Fibroblast of pulmonary artery (primary cell): ENCODE data around the gene GLS.
"Not testable (repeated sequence)": the region's sequence is repeated elsewhere in the genome, so short reads cannot be mapped to it uniquely, and the experiment has no call there.

ENCODE experiments used
- DNase-seq: peaks from one replicate; pipeline ENCODE4 v3.0.0-alpha.2; 2010; ENCODE audit warnings: low read depth
- H3K4me3 ChIP-seq: replicated peaks from 2 replicates; pipeline ENCODE4 v1.5.1; 2011; ENCODE audit warnings: low read depth, mild to moderate bottlenecking, control low read depth, low read length, moderate library complexity
- CTCF ChIP-seq: IDR thresholded peaks from 2 replicates; pipeline ENCODE4 v1.5.1; 2011; ENCODE audit warnings: mild to moderate bottlenecking, control low read depth, low read length, inconsistent platforms; ENCODE audit errors: missing control alignments

GLS gene

DNA sequence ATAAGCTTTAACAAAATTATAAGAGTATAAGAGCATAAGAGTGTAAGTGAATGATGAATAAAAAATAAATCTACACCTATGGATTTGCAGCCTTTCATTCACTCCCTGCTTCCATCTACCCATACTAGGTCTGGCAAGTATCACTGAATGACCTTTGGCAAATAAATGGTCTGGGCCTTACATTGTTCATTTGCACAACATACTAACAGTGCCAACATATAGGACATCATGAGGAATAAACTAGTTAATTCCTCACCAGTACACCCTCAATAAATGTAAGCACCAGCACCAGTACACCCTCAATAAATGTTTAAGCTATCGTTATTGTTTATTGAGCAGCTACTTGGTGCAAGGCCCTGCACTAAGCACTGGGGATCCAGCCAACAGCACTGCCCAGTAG lies 106.5 kb downstream of the GLS start:
- DNase-seq = no peak
- no peak for TF ChIP-seq CTCF
- H3K4me3 ChIP-seq = no peak overlapping the region

- H3K4me3 ChIP-seq = no peak overlapping the region
- no peak for DNase-seq
- no peak for TF ChIP-seq CTCF
Measured at GRCh38 chr2:190987938-190988337, 107.3 kb downstream of the GLS start.

DNA sequence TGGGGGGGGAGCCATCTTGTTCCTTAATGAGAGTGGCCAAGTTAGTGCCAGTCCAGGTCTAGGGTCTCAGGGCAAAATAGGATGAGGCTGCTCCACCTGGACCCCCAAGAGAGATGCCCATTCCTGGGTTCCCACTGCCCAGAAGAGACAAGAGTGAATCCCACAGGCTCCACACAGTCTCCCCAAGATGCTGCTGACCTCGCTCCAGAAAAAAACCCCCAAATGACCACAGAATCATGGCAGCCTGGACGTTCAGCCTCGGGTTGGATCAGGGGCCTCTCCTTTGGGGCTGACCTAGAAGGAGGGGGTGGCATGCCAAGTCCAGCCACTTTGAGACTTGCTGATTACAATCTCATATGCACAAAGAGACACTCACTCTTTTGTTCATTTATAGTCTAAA lies 108.3 kb downstream of the GLS start:
- H3K4me3 ChIP-seq = no peak overlapping the region
- no peak for TF ChIP-seq CTCF
- no peak for DNase-seq

DNA sequence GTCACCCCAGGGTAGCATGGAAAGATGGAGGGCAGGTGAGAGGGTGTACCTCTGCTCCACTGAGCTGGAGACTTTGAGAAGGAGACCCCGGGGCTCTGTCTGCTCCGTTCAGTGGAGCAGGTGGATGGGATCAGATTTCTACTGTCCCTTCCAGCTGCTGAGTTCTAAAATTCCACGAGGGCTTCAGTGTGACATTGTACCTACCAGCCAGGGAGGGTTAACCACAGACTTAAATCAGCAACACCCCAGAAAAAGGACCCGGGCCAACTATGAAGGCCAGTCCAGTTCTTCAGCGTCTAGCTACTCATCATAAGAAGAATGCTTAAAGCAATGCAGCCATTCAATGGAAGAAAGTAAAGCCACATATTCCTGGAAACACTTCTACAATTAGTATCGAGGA lies 109.5 kb downstream of the GLS start:
- DNase-seq = no peak
- TF ChIP-seq CTCF = no peak
- H3K4me3 ChIP-seq = no peak overlapping the region

DNA sequence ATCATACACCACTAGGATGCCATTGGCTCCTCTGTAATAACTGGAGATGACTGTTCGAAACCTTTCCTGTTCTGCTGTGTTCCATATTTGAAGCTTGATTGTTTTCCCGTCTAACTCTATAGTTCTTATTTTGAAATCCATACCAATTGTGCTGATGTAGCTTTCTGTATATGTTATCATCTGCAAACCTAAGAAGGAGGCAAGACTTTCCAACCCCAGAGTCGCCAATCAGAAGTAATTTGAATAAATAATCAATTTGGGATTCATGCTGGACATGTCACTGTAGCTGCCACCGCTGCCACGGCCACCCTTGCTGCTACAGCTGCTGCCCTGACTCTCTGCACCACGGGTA lies 112.6 kb downstream of the GLS start:
- no peak overlapping the region for H3K4me3 ChIP-seq
- TF ChIP-seq CTCF = no peak
- no peak for DNase-seq

- TF ChIP-seq CTCF = no peak
- no peak overlapping the region for H3K4me3 ChIP-seq
- no peak for DNase-seq
Measured at GRCh38 chr2:190994148-190994547, 113.5 kb downstream of the GLS start.

- not testable (repeated sequence) for H3K4me3 ChIP-seq, DNase-seq
Measured at GRCh38 chr2:190995315-190995714, 114.7 kb downstream of the GLS start.
